HG03095 (cell line): ENCODE results near the gene TMEM255B.

ENCODE experiments used
- ATAC-seq: cut with Tn5 transposase; IDR thresholded peaks from one replicate; pipeline ENCODE4 v1.9.1; 2021; ENCODE audit warnings: moderate library complexity; ENCODE audit not compliant: unreplicated experiment

Gene TMEM255B

DNA sequence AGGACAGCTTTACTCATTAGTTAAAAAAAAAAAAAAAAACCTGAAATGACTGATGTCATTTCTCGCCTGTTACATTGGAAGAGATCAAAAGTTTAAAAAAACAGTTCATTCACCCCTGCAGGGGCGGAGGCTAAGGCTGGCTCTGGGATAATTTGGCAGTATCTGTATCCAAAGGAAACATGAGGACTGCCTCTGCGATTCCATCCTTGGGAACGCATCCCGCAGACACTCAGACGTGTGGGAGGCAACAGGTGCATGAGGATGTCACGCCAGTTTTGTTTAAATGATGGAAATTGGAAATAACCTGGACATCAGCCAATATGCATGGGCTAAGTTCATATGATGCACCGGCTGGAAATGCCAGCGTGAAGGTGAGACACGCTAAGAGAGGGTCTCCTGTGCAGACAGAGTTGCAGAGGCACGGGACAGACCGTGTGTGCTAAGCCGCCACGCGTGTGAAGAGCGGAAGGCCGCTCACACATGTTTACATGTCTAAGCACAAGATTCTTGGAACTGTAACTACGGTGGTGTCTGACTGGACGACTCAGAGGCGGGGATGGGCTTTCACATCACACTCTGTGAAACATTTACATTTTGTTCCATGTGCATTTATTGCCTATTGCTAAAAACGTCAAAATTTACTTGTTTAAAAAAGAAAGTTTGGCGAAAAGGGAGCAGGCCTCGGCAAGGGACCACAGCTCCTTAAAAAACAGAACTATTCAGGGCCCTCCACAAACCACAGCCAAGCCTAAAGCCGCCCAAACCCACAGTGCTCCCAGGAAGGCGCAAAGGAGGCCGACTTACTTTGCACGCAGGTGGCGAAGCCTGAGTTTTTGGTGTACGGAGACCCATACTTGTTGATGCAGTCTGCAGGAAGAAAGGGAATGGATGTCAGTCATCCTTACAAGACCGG is 87.0 kb downstream of the TMEM255B start:
- no peak for ATAC-seq

DNA sequence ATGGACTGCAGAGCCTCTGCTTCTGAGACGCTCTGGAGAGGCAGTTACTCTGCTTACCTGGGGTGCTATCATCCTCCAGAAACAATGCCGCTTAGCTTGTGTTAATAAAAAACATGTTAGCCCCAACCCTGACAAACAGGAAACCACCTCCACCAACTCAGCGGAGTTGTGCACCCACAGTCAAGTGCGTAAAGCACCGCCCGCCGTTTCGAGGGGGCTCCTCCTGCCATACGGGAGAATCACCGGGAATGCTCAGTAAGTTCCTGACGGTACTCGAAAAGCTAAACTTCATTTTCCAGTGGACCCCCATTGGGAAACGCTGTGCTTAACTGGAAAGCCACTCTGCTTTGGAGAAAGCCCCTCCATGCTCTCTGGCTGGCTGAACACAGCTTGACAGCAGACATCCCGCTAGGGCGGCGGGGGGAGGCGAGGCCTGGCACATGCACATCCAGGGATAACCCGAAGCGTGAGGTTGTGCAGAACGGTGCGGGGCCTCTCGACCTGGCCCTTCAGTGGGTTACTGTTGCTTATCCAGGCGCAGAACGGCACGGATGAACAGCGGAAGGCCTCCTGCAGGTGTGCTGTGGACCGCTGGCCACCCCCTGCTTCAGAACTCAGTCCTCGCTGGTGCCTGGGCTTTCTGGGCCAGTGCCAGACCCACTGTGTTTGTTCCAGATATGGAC is 87.8 kb downstream of the TMEM255B start:
- ATAC-seq = no peak

DNA sequence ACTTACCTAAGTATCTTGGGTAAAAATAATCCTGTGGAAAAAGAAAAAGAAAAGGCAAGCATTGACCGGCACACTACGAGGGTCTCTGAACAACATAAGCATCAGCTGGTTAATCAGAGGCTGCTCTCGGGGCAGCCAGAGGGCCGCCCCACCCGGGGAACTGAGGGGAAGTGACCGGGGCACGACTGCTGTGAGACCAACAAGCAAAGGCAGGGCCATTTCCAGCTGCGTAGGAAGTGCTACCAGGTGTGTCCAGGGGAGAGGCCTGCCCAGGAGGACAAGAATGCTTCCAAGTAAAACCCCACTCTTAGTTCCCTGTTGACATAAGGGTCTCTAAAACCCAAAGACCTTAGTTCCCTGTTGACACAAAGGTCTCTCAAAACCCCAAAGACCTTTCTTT is 89.0 kb downstream of the TMEM255B start:
- ATAC-seq = no peak

GRCh38 chr13:113848431-113849260 is 89.6 kb downstream of the TMEM255B start:
- no peak for ATAC-seq

DNA sequence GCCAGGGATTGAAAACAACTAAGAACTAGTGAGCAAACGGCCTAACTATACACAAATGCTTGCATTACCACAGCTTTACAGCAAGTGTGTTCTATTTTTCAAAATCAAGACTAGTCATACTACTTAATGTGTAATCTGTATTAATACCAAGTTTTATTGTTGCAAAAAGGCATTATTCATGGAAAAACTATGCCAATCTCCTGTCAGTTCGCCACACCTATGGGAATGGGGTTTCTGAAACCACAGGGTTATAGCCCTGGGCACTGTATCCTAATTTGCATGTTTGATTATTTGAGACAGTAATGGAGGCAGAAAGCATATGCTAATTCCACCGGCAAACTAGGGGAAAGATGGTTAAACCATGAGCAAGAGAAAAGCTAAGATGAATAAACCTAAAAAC is 90.5 kb downstream of the TMEM255B start:
- ATAC-seq = no peak

DNA sequence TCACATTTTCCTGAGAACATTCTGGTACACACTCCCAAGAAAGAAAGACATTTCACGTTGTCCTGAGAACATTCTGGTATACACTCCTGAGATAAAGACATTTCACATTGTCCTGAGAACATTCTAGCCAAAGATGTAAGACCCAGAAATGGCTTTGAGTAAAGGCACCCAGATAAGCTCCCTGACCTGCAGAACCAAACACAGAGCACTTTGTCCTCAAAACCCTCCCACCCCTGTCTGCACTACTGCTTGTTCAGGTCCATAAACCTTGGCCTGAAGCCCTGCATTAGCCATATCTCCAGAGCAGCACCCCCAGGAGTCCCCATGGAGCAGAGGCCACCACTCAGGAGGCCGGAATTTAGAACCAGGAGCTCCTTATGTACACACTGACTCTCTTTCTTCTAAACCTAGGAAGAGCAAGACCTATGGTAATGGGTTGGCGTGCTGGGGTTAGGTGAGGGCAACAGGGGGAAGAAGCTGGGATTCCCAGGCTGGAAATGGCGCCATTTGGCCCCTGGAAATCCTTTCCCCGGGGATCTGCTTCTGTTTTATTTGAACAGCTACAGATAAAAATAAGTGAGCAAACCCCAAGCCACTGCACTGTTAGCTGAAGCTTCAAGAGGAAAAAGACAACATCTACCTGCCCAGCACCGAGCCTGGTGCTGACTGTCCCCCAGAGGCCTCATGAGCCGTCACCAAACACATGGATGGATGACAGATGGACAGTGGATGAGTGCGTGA is 91.1 kb downstream of the TMEM255B start:
- ATAC-seq = no peak

DNA sequence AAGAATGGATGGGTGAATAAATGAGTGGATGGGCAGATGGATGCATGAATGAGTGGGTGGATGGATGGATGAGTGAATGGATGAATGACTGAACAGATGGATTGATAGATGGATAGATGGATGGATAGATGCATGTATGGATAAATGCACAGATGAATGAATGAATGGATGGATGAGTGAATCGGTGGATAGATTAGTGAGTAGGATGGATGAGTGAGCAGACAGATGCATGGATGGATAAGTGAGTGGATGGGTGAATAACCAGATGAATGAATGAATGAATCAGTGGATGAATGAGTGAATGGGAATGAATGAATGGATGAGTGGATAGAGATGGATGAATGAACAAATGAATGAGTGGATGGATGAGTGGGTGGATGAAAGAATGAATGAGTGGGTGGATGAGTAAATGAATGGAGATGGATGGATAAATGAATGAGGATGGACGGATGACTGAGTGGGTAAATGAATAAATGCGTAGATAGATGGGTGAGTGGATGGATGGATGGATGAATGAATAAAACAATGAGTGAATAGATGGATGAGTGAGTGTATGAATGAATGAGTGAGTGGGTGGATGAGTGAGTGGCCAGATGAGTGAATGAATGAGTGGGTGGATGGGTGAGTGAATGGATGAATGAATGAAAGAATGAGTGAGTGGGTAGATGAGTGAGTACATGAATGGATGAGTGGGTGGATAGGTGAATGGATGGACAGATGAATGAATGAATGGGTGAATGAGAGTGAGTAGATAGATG is 91.9 kb downstream of the TMEM255B start:
- ATAC-seq = no peak

GRCh38 chr13:113851480-113851803 is 92.4 kb downstream of the TMEM255B start:
- ATAC-seq = no peak

- no peak for ATAC-seq
These were observed 93.0 kb downstream of the TMEM255B start for GRCh38 chr13:113851826-113852535.

DNA sequence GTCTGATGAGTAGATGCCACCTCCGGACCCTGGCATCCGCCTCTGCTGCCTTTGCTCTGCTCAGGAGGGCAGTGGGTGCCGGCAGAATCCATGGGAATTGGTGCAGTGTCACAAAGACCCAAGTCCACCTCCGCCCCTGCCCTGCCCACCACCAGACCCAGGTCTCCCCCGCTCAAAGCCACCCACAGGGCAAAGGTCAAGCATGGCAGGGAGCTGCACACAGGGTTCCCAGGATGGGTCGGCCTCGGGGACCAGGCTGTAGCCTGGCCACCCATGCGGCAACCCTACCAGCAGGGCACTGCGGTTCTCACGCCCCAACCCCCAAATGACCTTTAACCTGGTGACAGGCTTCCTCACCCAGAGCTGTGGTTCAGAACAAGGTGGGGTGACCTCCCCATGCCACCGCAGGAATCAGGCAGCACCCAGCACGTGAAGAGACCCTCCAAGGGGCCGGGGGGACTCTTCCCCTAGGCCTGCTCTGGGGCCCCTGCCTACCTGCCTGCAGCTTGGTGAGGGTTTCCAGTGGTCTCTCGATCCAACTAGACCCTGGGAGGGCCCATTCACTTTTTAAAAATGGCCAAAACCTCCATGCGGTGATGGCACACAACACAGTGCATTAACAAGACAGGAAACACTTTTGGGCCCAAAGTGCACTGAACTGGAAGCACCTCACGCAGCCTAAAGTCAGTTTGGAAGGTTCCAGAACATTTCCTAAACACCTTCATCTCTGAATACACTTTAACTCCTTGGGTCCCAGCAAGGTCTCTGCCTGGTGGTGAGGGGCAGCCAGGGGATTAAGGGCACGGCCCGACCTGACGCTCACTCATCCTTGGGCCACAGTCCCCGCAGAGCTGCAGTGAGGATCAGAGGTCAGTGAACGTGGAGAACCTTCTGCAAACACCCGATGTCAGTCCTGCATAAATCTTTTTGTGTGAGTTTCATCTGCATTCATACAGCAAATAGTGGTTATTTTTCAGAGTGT is 93.8 kb downstream of the TMEM255B start:
- ATAC-seq = no peak

- no peak for ATAC-seq
These were observed 94.7 kb downstream of the TMEM255B start for GRCh38 chr13:113853518-113854237.

DNA sequence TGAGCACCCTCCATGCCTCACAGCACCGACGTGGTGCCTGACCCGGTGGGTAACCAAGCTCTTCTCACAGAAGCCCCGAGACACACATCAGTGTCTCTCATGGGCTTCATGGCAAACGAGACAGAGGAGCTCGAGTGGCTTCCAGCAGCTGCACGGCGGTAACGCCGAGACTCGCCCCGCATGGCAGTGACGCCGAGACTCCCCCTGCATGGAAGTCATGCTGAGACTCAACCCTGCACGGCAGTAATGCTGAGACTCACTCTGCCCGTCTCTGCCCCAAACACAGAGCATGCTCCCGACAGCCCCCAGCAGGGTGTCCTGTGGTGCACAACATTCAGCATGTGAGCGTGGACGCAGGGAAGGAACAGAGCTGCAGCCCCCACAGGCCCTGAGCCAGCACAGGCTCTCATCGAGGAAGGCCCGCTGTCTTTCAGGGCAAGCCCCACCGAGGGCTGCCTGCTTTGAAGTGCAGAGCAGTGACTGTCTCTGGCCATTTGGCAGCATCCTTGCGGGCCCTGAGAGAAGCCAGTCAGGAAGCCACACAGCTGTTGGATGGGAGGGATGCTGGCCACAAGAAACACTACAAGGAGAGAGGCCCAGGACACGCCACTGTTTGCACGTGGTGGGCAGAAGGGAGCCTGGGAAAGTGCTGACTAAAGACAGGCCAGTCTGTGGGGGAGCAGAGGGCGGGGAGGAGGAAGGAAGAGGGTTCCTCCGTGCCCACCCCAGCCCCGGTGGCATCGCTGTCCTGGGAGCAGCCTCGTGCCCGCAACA is 95.4 kb downstream of the TMEM255B start:
- no peak for ATAC-seq

- no peak for ATAC-seq
These were observed 96.2 kb downstream of the TMEM255B start for GRCh38 chr13:113855012-113855921.

GRCh38 chr13:113855931-113856715 is 97.1 kb downstream of the TMEM255B start:
- no peak for ATAC-seq

GRCh38 chr13:113856716-113857065 is 97.7 kb downstream of the TMEM255B start:
- ATAC-seq = no peak
